ENCODE data around the gene PALM.
"Not testable (repeated sequence)": the region's sequence is repeated elsewhere in the genome, so short reads cannot be mapped to it uniquely, and the experiment has no call there.

DNA sequence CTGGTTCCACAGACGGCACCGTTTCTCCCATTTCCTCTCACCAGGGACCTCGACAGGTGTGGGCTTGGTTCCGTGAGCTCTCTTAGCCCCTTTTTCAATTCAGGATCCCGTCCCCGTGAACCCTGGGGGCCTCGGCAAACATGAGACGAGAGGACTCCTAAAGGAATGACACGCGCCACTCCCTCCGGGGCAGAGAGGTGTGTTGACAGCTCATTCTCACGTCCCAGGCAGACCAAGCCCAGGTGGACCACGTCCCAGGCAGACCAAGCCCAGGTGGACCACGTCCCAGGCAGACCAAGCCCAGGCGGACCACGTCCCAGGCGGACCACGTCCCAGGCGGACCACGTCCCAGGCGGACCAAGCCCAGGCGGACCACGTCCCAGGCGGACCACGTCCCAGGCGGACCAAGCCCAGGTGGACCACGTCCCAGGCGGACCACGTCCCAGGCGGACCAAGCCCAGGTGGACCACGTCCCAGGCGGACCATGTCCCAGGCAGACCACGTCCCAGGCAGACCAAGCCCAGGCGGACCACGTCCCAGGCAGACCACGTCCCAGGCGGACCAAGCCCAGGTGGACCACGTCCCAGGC is 41.7 kb upstream of the PALM start:
- TF ChIP-seq CTCF (conservative IDR thresholded peaks at IDR 0.05; ENCODE audit: low read depth, low read length); EZH2 (IDR thresholded peaks at IDR 0.05; ENCODE audit: low read length, unreplicated experiment); EZH2phosphoT487 (IDR thresholded peaks at IDR 0.05; ENCODE audit: borderline replicate concordance, low read length): not testable (repeated sequence)

Data from PC-3 (cell line).